ENCODE data around the gene LLGL2.

- no peak for TF ChIP-seq CTCF (optimal IDR thresholded peaks at IDR 0.05 in 1 of 3, IDR thresholded peaks at IDR 0.05 in 1 of 3, conservative IDR thresholded peaks at IDR 0.05 in 1 of 3; ENCODE audit: extremely low read depth in 1 of 3, insufficient read depth in 2 of 3, low read length in 3 of 3)
- no peak for TF ChIP-seq EZH2 (IDR thresholded peaks at IDR 0.05; ENCODE audit: low read length)
Observed at GRCh38 chr17:75617675-75618074, 92.2 kb downstream of the LLGL2 start.

Data from keratinocyte (primary cell).